GM10266 (cell line): ENCODE measurements around the gene LSM10.

Experiments
- DNase-seq: peaks from one replicate; pipeline ENCODE4 v3.0.0; 2012; ENCODE audit errors: extremely low spot score
- CTCF ChIP-seq: IDR thresholded peaks from 2 replicates; pipeline ENCODE4 v1.5.1; 2012; ENCODE audit warnings: mild to moderate bottlenecking, low read depth; ENCODE audit not compliant: control insufficient read depth, insufficient read depth; ENCODE audit errors: missing control alignments

LSM10 gene

GRCh38 chr1:36440044-36440443 lies 42.3 kb upstream of the LSM10 start:
- no peak for DNase-seq
- TF ChIP-seq CTCF: no peak

GRCh38 chr1:36438715-36439114 lies 41.0 kb upstream of the LSM10 start:
- no peak for DNase-seq

GRCh38 chr1:36436821-36437220 lies 39.1 kb upstream of the LSM10 start:
- DNase-seq: no peak
- no peak for TF ChIP-seq CTCF

More at GRCh38 chr1:36438715-36439114, 41.0 kb upstream of the LSM10 start:
- TF ChIP-seq CTCF: no peak

GRCh38 chr1:36433102-36433501 lies 35.4 kb upstream of the LSM10 start:
- DNase-seq: no peak
- no peak for TF ChIP-seq CTCF

GRCh38 chr1:36432616-36433015 lies 34.9 kb upstream of the LSM10 start:
- no peak for DNase-seq
- no peak for TF ChIP-seq CTCF

- DNase-seq: no peak
Measured at GRCh38 chr1:36425791-36426190, 28.1 kb upstream of the LSM10 start.

GRCh38 chr1:36421649-36422048 lies 23.9 kb upstream of the LSM10 start:
- no peak for TF ChIP-seq CTCF
- no peak for DNase-seq

More at GRCh38 chr1:36425791-36426190, 28.1 kb upstream of the LSM10 start:
- TF ChIP-seq CTCF: no peak
